Memory B cell (primary cell): ENCODE data around the gene MFSD12.

Experiments
- ATAC-seq: fragments of 150-1000 bp; cut with Tn5 transposase; 2 replicates; pipeline ENCODE4 v1.10.0; 2021; ENCODE audit warnings: low read depth, mild to moderate bottlenecking, moderate library complexity
- DNase-seq, 2 donors: peaks; one replicate each; pipeline ENCODE4 v3.0.0; 2022; ENCODE audit warnings: low spot score in 2 of 2
- H3K27ac Mint-ChIP-seq: one replicate; pipeline ENCODE4 v1.8.0; 2022; ENCODE audit warnings: mild to moderate bottlenecking, moderate library complexity, mixed read lengths
- H3K27me3 Mint-ChIP-seq: one replicate; pipeline ENCODE4 v1.8.0; 2022; ENCODE audit warnings: mixed read lengths
- H3K36me3 Mint-ChIP-seq: one replicate; pipeline ENCODE4 v1.8.0; 2022; ENCODE audit warnings: mild to moderate bottlenecking, mixed read lengths
- H3K4me1 Mint-ChIP-seq: one replicate; pipeline ENCODE4 v1.8.0; 2022; ENCODE audit warnings: mixed read lengths
- H3K4me3 Mint-ChIP-seq: one replicate; pipeline ENCODE4 v1.8.0; 2022; ENCODE audit warnings: mild to moderate bottlenecking, moderate library complexity, mixed read lengths
- H3K9me3 Mint-ChIP-seq: one replicate; pipeline ENCODE4 v1.8.0; 2022; ENCODE audit warnings: mixed read lengths

Gene MFSD12

DNA sequence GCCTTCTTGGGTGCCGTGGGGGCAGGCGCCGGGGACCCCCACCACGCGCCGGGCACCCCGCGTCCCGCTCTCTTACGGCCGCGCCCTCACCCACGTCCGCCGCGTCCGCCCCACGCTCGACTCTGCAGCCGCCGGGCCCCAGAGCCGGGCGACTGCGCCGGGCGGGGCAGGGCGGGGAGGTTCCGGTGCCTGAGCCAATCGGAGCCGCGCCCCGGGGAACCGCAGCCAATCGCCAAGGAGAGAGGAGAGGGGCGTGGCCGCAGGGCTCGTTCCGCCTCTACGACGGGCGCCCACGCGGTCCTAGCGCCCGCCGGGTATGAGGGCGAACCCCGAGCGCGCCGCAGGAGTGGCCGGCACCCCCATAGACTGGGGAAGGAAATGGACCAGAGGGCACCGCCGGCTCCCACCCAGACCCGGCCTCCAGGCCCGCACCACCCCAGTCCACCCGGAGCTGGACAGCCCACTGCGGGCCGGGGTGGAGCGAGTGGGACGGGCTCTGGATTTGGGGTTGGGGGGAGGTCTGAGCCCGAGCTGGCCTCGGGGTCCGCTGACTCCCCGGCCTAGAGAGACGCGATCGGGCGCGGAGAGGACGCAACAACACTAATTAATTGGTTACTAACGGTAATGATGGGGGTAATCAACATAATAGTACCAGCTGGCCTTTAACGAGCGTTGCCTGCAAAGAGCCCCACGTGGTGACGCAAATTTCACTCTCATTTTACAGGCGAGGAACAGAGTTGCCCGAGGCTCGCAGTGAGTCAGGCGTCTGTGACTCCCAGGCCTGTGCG lies at the start of gene MFSD12:
MFSD12 (minus strand) TSS at position 126 of the 788 bp plus-strand sequence. CDS start 183 bp downstream, outside the sequence.
- Mint-ChIP-seq H3K36me3 (no peaks in the 10 kb centered on the region), H3K27ac (peak within 1 kb of the TSS; percentile 80), H3K27me3 (no peaks in the 10 kb centered on the region), H3K4me3 (peak within 1 kb of the TSS; percentile 85), H3K4me1 (peaks cover 28% of the 10 kb centered on the region), H3K9me3 (no peaks in the 10 kb centered on the region)
- peak; percentile 92 to 94 for DNase-seq
- ATAC-seq, result peak; percentile 87

DNA sequence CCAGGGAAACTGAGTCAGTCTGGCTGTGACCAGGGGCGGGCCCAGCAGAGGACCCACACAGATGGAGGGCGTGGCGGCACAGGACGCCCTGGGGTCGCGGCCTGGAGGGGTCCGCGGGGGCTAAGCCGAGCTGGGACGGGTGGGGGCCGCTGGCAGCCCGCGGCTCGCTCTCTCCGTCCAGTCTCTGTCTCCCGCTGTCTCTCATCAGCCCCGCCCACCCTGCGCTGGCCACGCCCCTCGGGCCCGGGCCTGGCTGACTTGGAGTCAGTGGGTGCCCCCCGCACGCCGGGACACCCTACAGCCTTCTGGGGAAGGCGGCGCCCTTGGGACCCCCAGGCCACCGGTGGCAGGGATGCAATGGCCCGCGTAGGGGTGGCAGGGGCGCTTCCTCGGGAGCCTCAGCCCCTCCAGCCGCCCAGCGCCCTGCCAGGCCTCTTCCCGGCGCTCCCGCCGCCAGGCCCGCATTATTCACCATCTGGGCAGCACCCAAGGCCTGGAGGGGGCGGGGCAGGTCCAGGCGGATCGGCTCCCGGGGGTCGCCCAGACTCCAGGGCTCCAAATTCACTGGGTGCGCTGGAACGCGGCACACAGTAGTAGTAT lies 49.4 kb upstream of the MFSD12 start, which contains the start of gene TBXA2R:
TBXA2R (minus strand) TSS at position 186 of the 600 bp plus-strand sequence. CDS start 6,241 bp downstream, outside the sequence.
- Mint-ChIP-seq H3K4me3 (peak within 1 kb of the TSS; percentile 61), H3K9me3 (no peaks in the 10 kb centered on the region), H3K27ac (no peak within 1 kb of the TSS), H3K36me3 (peaks cover under 1% of the 10 kb centered on the region), H3K27me3 (peaks cover 9% of the 10 kb centered on the region), H3K4me1 (peaks cover 10% of the 10 kb centered on the region)
- ATAC-seq (peak; percentile 57), DNase-seq (peak; percentile 37 to 67)

DNA sequence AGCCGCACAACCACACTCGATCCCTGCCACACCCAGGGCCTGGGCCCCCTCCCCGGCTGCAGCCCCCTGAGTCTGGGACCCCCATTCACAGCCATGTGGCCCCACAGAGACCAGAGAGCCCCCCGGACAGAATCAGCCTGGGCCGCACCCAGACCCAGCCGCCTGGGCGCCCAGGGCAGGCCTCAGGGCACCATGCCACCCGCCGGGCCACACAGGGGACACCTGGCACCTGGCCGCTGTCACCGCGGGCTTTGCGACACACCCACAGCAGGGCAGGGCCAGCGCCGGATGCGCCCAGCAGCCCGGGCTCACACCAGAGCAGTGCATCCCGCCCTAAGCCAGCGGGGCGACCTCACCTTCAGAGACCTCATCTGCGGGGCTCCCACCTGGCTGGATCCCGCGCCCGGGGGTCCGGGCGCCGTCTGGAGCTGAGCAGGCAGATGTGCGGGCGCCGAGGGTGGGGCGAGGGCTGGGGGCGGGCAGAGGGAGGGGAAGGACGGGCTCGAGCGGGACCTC lies 48.8 kb upstream of the MFSD12 start:
- Mint-ChIP-seq H3K36me3 (no peaks in the 10 kb centered on the region), H3K27ac (no peak overlapping the region), H3K4me3 (no peak overlapping the region), H3K27me3 (peaks cover 9% of the 10 kb centered on the region), H3K4me1 (peaks cover 10% of the 10 kb centered on the region), H3K9me3 (no peaks in the 10 kb centered on the region)
- no peak for DNase-seq
- ATAC-seq, result peak; percentile 40

DNA sequence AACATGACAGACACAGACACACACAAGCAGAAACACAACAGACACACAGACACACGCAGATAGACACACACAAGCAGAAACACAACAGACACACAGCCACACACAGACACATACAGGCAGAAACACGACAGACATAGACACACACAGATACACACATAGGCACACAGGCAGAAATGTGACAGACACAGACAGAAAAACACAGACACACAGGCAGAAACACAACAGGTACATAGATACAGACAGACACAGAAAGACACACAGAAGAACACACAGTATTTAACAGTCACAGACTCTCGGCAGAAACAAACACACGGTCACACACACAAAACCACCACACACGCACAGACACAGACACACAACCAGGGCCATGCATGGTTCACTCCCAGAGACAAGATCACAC lies 48.4 kb upstream of the MFSD12 start:
- H3K27ac Mint-ChIP-seq, result no peak overlapping the region
- ATAC-seq, result no peak
- H3K27me3 Mint-ChIP-seq, result peaks cover 9% of the 10 kb centered on the region

DNA sequence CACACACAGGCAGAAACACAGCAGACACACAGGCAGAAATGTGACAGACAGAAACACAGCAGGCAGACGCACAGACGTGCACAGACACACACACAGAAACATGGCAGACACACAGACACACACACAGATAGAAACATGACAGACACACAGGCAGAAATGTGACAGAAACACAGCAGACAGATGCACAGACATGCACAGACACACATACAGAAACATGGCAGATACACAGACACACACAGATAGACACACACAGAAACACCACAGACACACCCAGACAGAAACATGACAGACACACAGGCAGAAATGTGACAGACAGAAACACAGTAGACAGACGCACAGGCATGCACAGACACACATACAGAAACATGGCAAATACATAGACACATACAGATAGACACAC lies 48.0 kb upstream of the MFSD12 start:
- no peak overlapping the region for H3K27ac Mint-ChIP-seq
- H3K9me3 Mint-ChIP-seq, result no peaks in the 10 kb centered on the region
- peaks cover 10% of the 10 kb centered on the region for H3K4me1 Mint-ChIP-seq
- no peak for ATAC-seq
- DNase-seq, result no peak
- no peaks in the 10 kb centered on the region for H3K36me3 Mint-ChIP-seq
- H3K4me3 Mint-ChIP-seq, result no peak overlapping the region
- peaks cover 9% of the 10 kb centered on the region for H3K27me3 Mint-ChIP-seq

More for the DNA sequence above, 48.4 kb upstream of the MFSD12 start:
- Mint-ChIP-seq H3K4me3 (no peak overlapping the region), H3K9me3 (no peaks in the 10 kb centered on the region), H3K36me3 (no peaks in the 10 kb centered on the region), H3K4me1 (peaks cover 10% of the 10 kb centered on the region)
- no peak for DNase-seq

DNA sequence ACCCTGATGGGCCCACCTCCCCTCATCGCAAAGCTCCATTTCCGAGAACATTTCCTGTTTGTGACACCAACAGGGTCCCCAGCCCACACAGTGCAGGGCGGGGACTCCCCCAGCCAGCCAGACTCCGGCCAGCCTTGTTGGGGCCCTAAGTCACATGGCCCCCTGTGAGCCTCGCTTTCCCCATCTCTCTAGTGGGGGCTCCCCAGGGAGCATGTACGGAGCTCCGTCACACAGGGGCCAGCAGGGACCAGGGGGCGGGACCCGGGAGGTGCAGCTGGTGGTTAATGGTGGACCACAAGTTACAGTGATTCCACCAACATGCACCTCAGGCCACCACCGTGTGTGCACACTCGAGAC lies 47.6 kb upstream of the MFSD12 start:
- H3K36me3 Mint-ChIP-seq, result no peaks in the 10 kb centered on the region
- no peaks in the 10 kb centered on the region for H3K9me3 Mint-ChIP-seq
- DNase-seq (no peak), ATAC-seq (peak; percentile 54)
- peaks cover 10% of the 10 kb centered on the region for H3K4me1 Mint-ChIP-seq
- no peak overlapping the region for H3K4me3 Mint-ChIP-seq
- no peak overlapping the region for H3K27ac Mint-ChIP-seq
- H3K27me3 Mint-ChIP-seq, result peaks cover 9% of the 10 kb centered on the region

DNA sequence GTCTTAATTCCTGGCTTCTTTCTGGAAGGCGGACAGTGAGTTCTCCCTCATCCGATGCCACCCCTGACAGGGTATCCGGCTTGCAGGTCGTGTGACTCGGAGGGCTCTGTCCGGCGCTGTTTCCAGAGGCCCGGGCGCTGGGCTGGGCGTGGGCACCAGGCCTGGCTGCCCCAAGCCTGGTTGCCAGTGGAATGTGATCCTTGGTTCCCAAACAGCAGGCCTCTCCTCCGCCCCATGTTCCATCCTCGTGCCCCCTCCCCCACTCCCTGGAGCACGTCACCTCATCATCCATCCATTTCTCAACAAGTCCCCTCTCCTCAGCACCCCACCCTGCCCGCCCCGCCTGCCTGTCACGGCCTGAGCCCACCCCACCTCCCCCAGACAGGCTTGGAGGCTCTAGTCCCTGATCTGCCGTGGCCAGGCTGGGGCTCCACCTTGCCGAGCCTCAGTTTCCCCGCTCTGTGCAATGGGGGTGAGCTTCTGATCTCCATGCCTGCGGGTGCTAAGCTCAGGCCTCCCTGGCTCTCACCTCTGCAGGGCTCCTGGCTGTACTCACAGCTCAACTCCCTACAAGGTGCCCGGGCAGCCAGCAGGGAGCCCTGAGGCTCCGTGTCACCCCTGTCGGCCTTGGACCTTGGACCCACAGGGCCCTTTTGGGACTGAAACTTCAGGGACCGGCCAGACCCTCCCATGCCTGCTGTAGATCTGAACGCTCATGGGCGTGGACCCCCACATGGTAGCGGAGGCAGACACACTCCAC lies 47.0 kb upstream of the MFSD12 start:
- Mint-ChIP-seq H3K4me3 (no peak overlapping the region), H3K27ac (no peak overlapping the region), H3K27me3 (peaks cover 9% of the 10 kb centered on the region), H3K9me3 (no peaks in the 10 kb centered on the region), H3K4me1 (peaks cover 10% of the 10 kb centered on the region), H3K36me3 (no peaks in the 10 kb centered on the region)
- ATAC-seq (peak; percentile 12), DNase-seq (no peak)

DNA sequence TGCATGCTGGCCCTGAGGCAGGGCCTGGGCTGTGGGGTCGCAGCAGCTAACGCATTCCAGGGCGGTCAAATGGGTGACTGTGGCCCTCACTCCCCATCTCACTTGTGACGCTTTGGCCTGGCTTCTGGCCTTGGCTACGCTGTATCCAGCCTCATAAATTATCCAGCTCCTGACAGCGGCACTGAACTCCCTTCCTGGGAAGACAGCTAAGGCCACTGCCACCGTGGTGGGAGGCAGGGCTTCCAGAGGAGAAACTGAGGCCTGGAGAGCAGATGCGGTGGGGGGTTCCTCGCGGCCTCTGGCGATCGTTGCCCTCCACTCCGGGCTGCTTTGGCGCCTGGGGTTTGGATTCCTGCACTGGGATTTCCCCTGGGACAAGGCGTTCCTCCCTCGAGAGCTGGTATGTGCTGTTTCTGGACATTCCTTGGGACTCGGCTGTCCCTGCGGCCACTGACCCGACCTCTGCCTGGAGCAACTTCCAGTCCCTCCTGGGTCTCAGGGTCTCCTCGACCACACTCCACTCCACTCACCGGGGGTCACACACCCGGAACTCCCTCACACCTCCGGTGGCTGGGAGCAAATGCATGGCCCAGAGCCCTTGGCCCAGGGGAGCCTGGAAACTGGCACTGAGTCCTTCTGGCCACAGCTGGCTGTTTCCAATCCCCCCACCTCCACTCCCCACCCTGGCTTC lies 45.9 kb upstream of the MFSD12 start:
- ATAC-seq, result no peak
- peaks cover 10% of the 10 kb centered on the region for H3K4me1 Mint-ChIP-seq
- H3K4me3 Mint-ChIP-seq, result no peak overlapping the region
- H3K27ac Mint-ChIP-seq, result no peak overlapping the region
- DNase-seq, result no peak
- H3K27me3 Mint-ChIP-seq, result peaks cover 8% of the 10 kb centered on the region
- no peaks in the 10 kb centered on the region for H3K9me3 Mint-ChIP-seq
- no peaks in the 10 kb centered on the region for H3K36me3 Mint-ChIP-seq

DNA sequence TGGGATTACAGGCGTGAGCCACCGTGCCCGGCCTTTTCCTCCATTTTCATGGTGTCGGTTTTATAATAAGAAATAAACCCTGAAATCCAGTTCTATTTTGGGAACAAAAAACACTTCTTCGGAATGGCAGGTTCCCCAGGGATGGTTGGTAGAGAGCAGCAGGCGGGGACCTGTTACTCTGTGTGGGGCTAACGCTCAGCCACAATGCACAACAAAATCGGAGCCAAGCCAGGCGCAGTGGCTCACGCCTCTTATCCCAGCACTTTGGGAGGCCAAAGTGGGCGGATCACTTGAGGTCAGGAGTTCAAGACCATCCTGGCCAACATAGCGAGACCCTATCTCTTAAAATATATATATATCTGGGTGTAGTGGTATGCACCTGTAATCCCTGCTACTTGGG lies 43.6 kb upstream of the MFSD12 start:
- no peaks in the 10 kb centered on the region for H3K36me3 Mint-ChIP-seq
- no peak overlapping the region for H3K4me3 Mint-ChIP-seq
- DNase-seq, result no peak
- ATAC-seq, result no peak
- peaks cover 3% of the 10 kb centered on the region for H3K27me3 Mint-ChIP-seq
- H3K27ac Mint-ChIP-seq, result no peak overlapping the region
- no peaks in the 10 kb centered on the region for H3K9me3 Mint-ChIP-seq
- no peaks in the 10 kb centered on the region for H3K4me1 Mint-ChIP-seq

DNA sequence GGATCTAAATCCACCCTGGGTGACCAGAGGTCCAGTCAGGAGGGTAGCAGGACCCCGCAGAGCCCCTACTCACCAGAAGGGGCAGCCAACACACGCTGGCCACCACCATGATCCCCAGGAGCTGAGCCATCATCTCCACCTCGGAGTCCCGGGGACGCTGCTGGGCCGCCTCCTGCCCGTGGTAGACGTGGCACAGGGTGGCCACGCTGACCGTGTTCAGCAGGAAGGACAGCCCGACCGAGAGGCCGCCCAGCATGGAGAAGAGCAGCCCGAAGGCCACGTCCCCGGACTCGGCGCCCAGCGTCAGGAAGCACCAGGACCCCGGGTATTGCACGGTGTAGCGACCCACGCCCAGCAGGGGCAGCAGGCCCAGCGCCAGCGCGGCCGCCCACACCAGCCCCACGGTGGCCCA lies 42.4 kb upstream of the MFSD12 start:
- Mint-ChIP-seq H3K4me3 (no peak overlapping the region), H3K27ac (no peak overlapping the region), H3K36me3 (no peaks in the 10 kb centered on the region), H3K9me3 (no peaks in the 10 kb centered on the region), H3K27me3 (peaks cover 3% of the 10 kb centered on the region), H3K4me1 (no peaks in the 10 kb centered on the region)
- no peak for DNase-seq
- no peak for ATAC-seq

DNA sequence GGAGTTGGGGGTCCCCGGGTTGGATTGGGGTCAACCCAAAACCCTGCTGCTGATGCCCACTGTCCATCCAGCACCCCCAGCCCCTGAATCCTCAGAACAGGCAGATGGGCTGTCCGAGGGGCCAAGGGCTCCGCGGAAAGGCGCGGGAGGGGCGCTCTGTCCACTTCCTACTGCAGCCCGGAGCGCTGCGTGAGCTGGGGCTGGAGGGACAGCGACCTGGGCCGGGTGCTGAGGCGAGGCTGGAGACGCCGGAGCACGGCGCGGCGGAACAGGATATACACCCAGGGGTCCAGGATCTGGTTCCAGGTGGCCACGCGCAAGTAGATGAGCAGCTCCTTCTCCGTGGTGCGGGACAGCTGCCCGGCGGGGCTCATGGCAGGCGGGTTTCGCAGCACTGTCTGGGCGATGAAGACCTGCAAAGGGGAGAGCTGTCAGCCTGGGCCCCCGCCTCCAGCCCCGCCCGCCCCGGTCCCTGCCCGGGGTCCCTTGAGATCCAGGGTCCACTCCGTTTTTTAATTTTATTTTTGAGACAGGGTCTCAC lies 38.2 kb upstream of the MFSD12 start:
- Mint-ChIP-seq H3K36me3 (no peaks in the 10 kb centered on the region), H3K4me3 (no peak overlapping the region), H3K27me3 (peaks cover 5% of the 10 kb centered on the region), H3K9me3 (no peaks in the 10 kb centered on the region), H3K4me1 (no peaks in the 10 kb centered on the region), H3K27ac (no peak overlapping the region)
- DNase-seq (no peak), ATAC-seq (no peak)

DNA sequence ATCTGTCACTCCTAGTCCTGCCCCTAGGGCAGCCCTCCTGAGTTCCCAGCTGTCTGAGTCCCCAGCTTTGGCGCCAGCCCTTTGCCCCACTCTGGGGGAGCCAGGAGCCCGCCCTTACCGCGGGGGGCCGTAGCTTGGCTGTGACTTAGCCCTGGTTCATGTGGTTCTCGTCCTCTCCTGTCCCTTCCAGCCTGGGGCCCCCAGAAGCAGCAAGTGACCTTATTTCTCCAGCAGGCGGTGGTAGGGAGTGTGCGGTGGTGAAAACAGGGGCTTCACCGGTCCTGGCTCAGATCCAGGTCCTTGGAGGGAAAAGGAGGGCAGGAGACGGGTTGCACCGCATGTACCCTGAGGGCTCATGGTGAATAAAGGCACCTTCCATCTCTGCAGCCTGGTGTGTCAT lies 35.8 kb upstream of the MFSD12 start:
- DNase-seq, result no peak
- Mint-ChIP-seq H3K36me3 (no peaks in the 10 kb centered on the region), H3K27ac (no peak overlapping the region), H3K27me3 (peaks cover 6% of the 10 kb centered on the region), H3K4me1 (no peaks in the 10 kb centered on the region), H3K4me3 (no peak overlapping the region), H3K9me3 (no peaks in the 10 kb centered on the region)
- ATAC-seq, result no peak

DNA sequence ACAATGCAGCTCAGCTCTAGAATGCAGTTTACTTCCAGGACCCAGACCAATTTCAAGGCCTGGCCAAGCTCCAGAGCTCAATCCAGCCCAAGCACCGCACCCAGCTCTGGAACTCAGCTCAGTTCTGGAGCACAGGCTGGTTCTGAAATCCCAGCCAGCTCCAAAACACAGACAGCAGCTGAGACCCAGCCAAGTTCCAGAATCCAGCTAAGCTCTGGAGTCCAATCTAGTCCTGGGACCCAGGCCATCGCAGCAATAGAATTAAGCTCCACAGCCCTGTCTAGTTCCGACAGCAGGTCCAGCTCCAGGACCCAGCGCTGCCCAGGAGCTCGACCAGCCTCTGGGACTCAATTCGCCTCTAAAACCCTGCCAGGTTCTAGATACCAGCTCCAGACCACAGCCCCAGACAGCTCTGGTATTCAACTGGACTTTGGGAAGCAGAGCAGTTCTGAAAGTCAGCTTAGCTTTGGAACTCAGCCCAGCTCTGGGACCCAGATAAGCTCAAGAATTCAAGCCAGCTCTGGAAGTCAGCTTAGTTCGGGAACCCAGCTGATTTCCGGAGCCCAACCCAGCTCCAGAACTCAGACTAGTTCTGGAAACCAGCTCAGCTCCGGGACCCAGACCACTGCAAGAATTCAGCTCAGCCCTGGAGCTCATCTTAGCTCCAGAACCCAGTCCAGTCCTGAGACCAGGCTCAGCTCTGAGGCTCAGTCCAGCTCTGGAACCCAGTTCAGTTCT lies 34.7 kb upstream of the MFSD12 start:
- DNase-seq (no peak), ATAC-seq (no peak)
- H3K36me3 Mint-ChIP-seq, result no peaks in the 10 kb centered on the region
- H3K4me1 Mint-ChIP-seq, result no peaks in the 10 kb centered on the region
- H3K4me3 Mint-ChIP-seq, result no peak overlapping the region
- no peak overlapping the region for H3K27ac Mint-ChIP-seq
- no peaks in the 10 kb centered on the region for H3K9me3 Mint-ChIP-seq
- H3K27me3 Mint-ChIP-seq, result peaks cover 3% of the 10 kb centered on the region
